Measurements from ENCODE around the gene FERMT2.

DNA sequence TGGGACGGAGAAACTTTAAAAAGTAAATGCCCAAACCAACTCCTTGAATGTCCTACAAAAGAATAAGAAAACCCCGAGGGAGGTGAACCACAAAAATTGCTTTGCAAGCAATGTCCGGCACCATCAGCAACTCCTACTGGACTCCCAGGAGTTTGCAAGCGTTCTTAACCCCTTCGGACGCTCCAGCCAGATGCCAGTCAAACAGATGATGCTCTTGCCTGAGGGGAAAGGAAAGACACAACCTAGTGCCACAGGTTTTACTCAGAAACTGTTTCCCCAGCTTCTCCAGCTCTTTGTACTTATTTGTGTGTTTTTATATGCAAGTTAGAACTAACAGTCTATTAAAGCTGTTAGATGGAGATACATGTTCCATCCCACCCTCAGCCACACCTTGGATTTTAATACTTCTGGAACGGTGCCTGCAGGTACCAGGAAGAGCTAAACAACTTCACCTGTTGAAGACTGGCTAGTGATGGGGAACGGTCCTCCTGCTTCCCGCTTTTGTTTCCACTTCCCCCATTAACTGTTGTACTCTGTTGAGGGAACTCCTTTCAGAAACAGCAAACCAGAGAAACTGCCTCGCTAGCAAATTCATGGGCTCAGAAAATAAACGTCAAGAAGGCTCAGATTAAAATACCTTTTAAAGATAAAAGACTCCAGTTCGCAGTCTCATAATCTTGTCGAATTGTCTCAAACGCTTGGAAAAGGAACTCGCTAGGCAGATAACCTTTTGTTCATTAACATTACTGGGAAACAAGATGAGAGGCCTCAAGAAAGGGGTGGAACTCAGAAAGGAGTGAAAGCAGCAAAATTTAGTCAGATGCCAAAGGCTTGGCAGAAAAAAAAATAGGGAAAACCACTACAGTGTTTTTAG, 1.1 kb upstream of the FERMT2 start:
- no peak for TF ChIP-seq POLR2AphosphoS5 (IDR thresholded peaks at IDR 0.05; ENCODE audit: low read depth, low read length)
- no peak for TF ChIP-seq POLR2A (IDR thresholded peaks at IDR 0.05; ENCODE audit: low read depth, low read length)

Measured in GM12892 (cell line).